SK-N-SH (cell line): ENCODE measurements around the gene CLMN. TPM values are rescaled to one million over a fixed set of nuclear protein-coding genes. Genes with fewer than 3 reads are reported as not detected.

Experiments
- CTCF ChIA-PET: fragments of 300-600, 350-600 bp; formaldehyde crosslinking; extraction: SDS; loops from one replicate; lab custom pipeline; 2021; lab: Yijun Ruan, JAX
- POLR2A ChIA-PET: fragments of 350-600 bp; sonication (Branson Sonifier 250); formaldehyde crosslinking; extraction: SDS; loops from one replicate; lab custom pipeline; 2020; ENCODE audit warnings: antibody characterized with exemption, inconsistent platforms; lab: Yijun Ruan, JAX
- DNase-seq: peaks from one replicate; pipeline ENCODE4 v3.0.0; 2012
- H2AFZ ChIP-seq: fragments of 200-600 bp; sonication (generic); 2 replicates; pipeline ENCODE4 v1.8.1; 2016; ENCODE audit warnings: antibody characterized with exemption, mild to moderate bottlenecking, low read depth
- H3F3A ChIP-seq: fragments of 200-600 bp; sonication (generic); replicated peaks from 2 replicates; pipeline ENCODE3; 2016; ENCODE audit warnings: antibody characterized with exemption, mild to moderate bottlenecking; ENCODE audit not compliant: insufficient read depth
- H3K27ac ChIP-seq, 2 experiments: fragments of 200-500 bp in 1 of 2; fragments of 200-600 bp in 1 of 2; sonication (Bioruptor generic) in 1 of 2; sonication (generic), shearing (Covaris generic) in 1 of 2; 2 replicates each; pipeline versions ENCODE4 v1.5.1 to v1.6.1; 2014 to 2016; ENCODE audit warnings: low read depth in 2 of 2, inconsistent platforms in 1 of 2, low read length in 1 of 2, mild to moderate bottlenecking in 1 of 2, mixed read lengths in 1 of 2
- H3K27me3 ChIP-seq: fragments of 200-600 bp; sonication (generic), shearing (Covaris generic); 2 replicates; pipeline ENCODE4 v1.6.1; 2016; ENCODE audit warnings: mixed run types; ENCODE audit not compliant: insufficient read depth
- H3K36me3 ChIP-seq, 2 experiments: fragments of 200-500 bp in 1 of 2; fragments of 200-600 bp in 1 of 2; sonication (Bioruptor generic) in 1 of 2; sonication (generic) in 1 of 2; replicated peaks in 1 of 2; 2 replicates each; pipeline versions ENCODE3 to v1.5.1; 2014 to 2016; ENCODE audit warnings: low read length in 1 of 2, mild to moderate bottlenecking in 1 of 2; ENCODE audit not compliant: insufficient read depth in 2 of 2, control insufficient read depth in 1 of 2
- H3K4me1 ChIP-seq, 2 experiments: fragments of 200-500 bp in 1 of 2; fragments of 200-600 bp in 1 of 2; sonication (Bioruptor generic) in 1 of 2; sonication (generic), shearing (Covaris generic) in 1 of 2; 2 replicates each; pipeline versions ENCODE4 v1.5.1 to v1.6.1; 2014 to 2016; ENCODE audit warnings: low read depth in 1 of 2, low read length in 1 of 2, mixed run types in 1 of 2; ENCODE audit not compliant: insufficient read depth in 2 of 2, control insufficient read depth in 1 of 2
- H3K4me2 ChIP-seq: fragments of 200-600 bp; sonication (generic), shearing (Covaris generic); 2 replicates; pipeline ENCODE4 v1.6.1; 2017; ENCODE audit warnings: mixed run types
- H3K4me3 ChIP-seq, 2 experiments: fragments of 200-500 bp in 1 of 2; fragments of 200-600 bp in 1 of 2; sonication (Bioruptor generic) in 1 of 2; sonication (generic), shearing (Covaris generic) in 1 of 2; 2 replicates each; pipeline versions ENCODE4 v1.5.1 to v1.8.1; 2014 to 2016; ENCODE audit warnings: low read depth in 2 of 2, inconsistent platforms in 1 of 2, low read length in 1 of 2, mild to moderate bottlenecking in 1 of 2, mixed read lengths in 1 of 2, moderate library complexity in 1 of 2
- H3K79me2 ChIP-seq: fragments of 200-600 bp; sonication (generic); 2 replicates; pipeline ENCODE4 v1.8.1; 2017; ENCODE audit warnings: mild to moderate bottlenecking; ENCODE audit not compliant: insufficient read depth
- H3K9ac ChIP-seq: fragments of 200-600 bp; sonication (generic); 2 replicates; pipeline ENCODE4 v1.6.1; 2017; ENCODE audit warnings: mixed run types
- H3K9me2 ChIP-seq: fragments of 200-600 bp; sonication (generic); 2 replicates; pipeline ENCODE4 v1.6.1; 2017; ENCODE audit warnings: mixed run types
- H3K9me3 ChIP-seq: fragments of 200-600 bp; sonication (generic); 2 replicates; pipeline ENCODE4 v1.6.1; 2017; ENCODE audit warnings: mixed run types, mild to moderate bottlenecking, moderate library complexity
- H4K20me1 ChIP-seq: fragments of 200-600 bp; sonication (generic); 2 replicates; pipeline ENCODE4 v1.6.1; 2017; ENCODE audit warnings: mild to moderate bottlenecking, mixed run types; ENCODE audit not compliant: insufficient read depth
- CTCF ChIP-seq: fragments of 200-600 bp; sonication (generic); IDR thresholded peaks from 2 replicates; pipeline ENCODE4 v1.6.1; 2017; ENCODE audit warnings: antibody characterized with exemption, mild to moderate bottlenecking, moderate library complexity
- ELF1 ChIP-seq: IDR thresholded peaks from 2 replicates; pipeline ENCODE4 v1.4.0; 2012
- EZH2phosphoT487 ChIP-seq: fragments of 200-600 bp; sonication (generic); IDR thresholded peaks from 2 replicates; pipeline ENCODE4 v1.6.1; 2017; ENCODE audit warnings: low read depth, mixed run types, mild to moderate bottlenecking, antibody characterized with exemption, moderate library complexity, borderline replicate concordance
- FOXJ3 ChIP-seq: sonication (generic); formaldehyde crosslinking; IDR thresholded peaks from 2 replicates; pipeline ENCODE4 v1.5.1; 2020; ENCODE audit warnings: mild to moderate bottlenecking, missing genetic modification reagents
- FOXM1 ChIP-seq: IDR thresholded peaks from 2 replicates; pipeline ENCODE4 v1.4.0; 2012; ENCODE audit warnings: low read depth, mild to moderate bottlenecking
- GABPA ChIP-seq: IDR thresholded peaks from 2 replicates; pipeline ENCODE4 v1.4.0; 2012; ENCODE audit warnings: low read depth, mild to moderate bottlenecking
- GATA2 ChIP-seq: sonication (generic); formaldehyde crosslinking; IDR thresholded peaks from 2 replicates; pipeline ENCODE4 v1.5.0; 2020; ENCODE audit warnings: mild to moderate bottlenecking, missing genetic modification reagents
- IRF3 ChIP-seq: fragments of 150-350 bp; IDR thresholded peaks from 2 replicates; pipeline ENCODE4 v1.6.1; 2016; ENCODE audit warnings: mild to moderate bottlenecking, low read depth, low read length
- JUND ChIP-seq: IDR thresholded peaks from 2 replicates; pipeline ENCODE4 v1.4.0; 2012
- MEF2A ChIP-seq: IDR thresholded peaks from 2 replicates; pipeline ENCODE4 v1.4.0; 2012; ENCODE audit warnings: low read depth, borderline replicate concordance
- MXI1 ChIP-seq: IDR thresholded peaks from 2 replicates; pipeline ENCODE4 v1.6.1; 2012; ENCODE audit warnings: mild to moderate bottlenecking, low read depth, low read length, improper control_type of control experiment
- RAD21 ChIP-seq: IDR thresholded peaks from 2 replicates; pipeline ENCODE4 v1.6.1; 2012; ENCODE audit warnings: mild to moderate bottlenecking, low read length
- RCOR1 ChIP-seq: fragments of 150-350 bp; IDR thresholded peaks from 2 replicates; pipeline ENCODE4 v1.6.1; 2017; ENCODE audit warnings: antibody characterized with exemption, low read length
- RXRA ChIP-seq: IDR thresholded peaks from 2 replicates; pipeline ENCODE4 v1.4.0; 2012; ENCODE audit warnings: low read depth, mild to moderate bottlenecking, borderline replicate concordance
- SIN3A ChIP-seq: IDR thresholded peaks from 2 replicates; pipeline ENCODE4 v1.6.1; 2012; ENCODE audit warnings: low read depth, mild to moderate bottlenecking, low read length, moderate library complexity, borderline replicate concordance
- SMC3 ChIP-seq: IDR thresholded peaks from 2 replicates; pipeline ENCODE4 v1.6.1; 2012; ENCODE audit warnings: low read depth, low read length, improper control_type of control experiment
- TAF1 ChIP-seq: IDR thresholded peaks from 2 replicates; pipeline ENCODE4 v1.6.1; 2012; ENCODE audit warnings: low read depth, mild to moderate bottlenecking, low read length, moderate library complexity, borderline replicate concordance
- TCF12 ChIP-seq: IDR thresholded peaks from 2 replicates; pipeline ENCODE4 v1.4.0; 2012
- TEAD4 ChIP-seq: IDR thresholded peaks from 2 replicates; pipeline ENCODE4 v1.4.0; 2012; ENCODE audit warnings: mild to moderate bottlenecking, borderline replicate concordance; ENCODE audit not compliant: insufficient read depth
- YY1 ChIP-seq: IDR thresholded peaks from 2 replicates; pipeline ENCODE4 v1.4.0; 2012; ENCODE audit warnings: low read depth, mild to moderate bottlenecking
- WGBS: methylation state at CpG from one replicate; pipeline ENCODE4 v1.1.6; 2017; ENCODE audit warnings: low lambda C conversion rate; 5-methylcytosine and 5-hydroxymethylcytosine counted together
- polyA plus RNA-seq, 3 experiments: library from polyadenylated mRNA; depleted of rRNA; stranded (reverse); fragments of >200 nt; gene quantifications; 2 replicates each; pipeline ENCODE4 v1.2.3, GENCODE V29; 2012

Gene CLMN
- polyA plus RNA-seq, 1 of the 3 experiments (the other 2 are of a cell fraction) = 1.4 TPM

- H3K9me3 ChIP-seq = no peaks in the 10 kb centered on the region
- peaks cover 2% of the 10 kb centered on the region for H3F3A ChIP-seq
- H3K4me2 ChIP-seq = no peak overlapping the region
- no peaks in the 10 kb centered on the region for H3K9me2 ChIP-seq
- CTCF ChIA-PET = no interaction called here
- no peak overlapping the region for H3K9ac ChIP-seq
- no peak overlapping the region for H3K4me3 ChIP-seq
- no peaks in the 10 kb centered on the region for H4K20me1 ChIP-seq
- H3K79me2 ChIP-seq = no peaks in the 10 kb centered on the region
- H3K36me3 ChIP-seq = no peaks in the 10 kb centered on the region
- WGBS = 91% methylated on average over 4 of the region's 4 CpGs
- no peak overlapping the region for H3K27ac ChIP-seq
- TF ChIP-seq GATA2 (CRISPR knock-in tag) (no peak), RXRA (no peak), TEAD4 (no peak), YY1 (no peak), SMC3 (no peak)
- DNase-seq = no peak
- H2AFZ ChIP-seq = no peak overlapping the region
- no peaks in the 10 kb centered on the region; the same call in 1 of the 2 replicates for H3K27me3 ChIP-seq
- H3K4me1 ChIP-seq = peaks cover 5 to 10% of the 10 kb centered on the region in 2 experiments; a peak in 2 of 4 replicates
- POLR2A ChIA-PET = no interaction called here
Observed at GRCh38 chr14:95322651-95323050, 2.9 kb upstream of the CLMN start.

GRCh38 chr14:95321693-95322455 lies 2.2 kb upstream of the CLMN start:
- Histone ChIP-seq H3K4me2 (no peak overlapping the region), H3F3A (peaks cover 7% of the 10 kb centered on the region), H4K20me1 (no peaks in the 10 kb centered on the region), H3K4me3 (no peak overlapping the region), H3K4me1 (peaks cover 5 to 12% of the 10 kb centered on the region in 2 experiments; a peak in 2 of 4 replicates), H3K79me2 (no peaks in the 10 kb centered on the region), H3K36me3 (no peaks in the 10 kb centered on the region), H3K9me2 (no peaks in the 10 kb centered on the region), H3K9me3 (no peaks in the 10 kb centered on the region), H3K27me3 (no peaks in the 10 kb centered on the region; the same call in 1 of the 2 replicates)
- no peak for DNase-seq
- POLR2A ChIA-PET = interaction anchor here (0.6 kb wide), 1 partner anchor 241 kb away, joined by 3 read pairs; no protein-coding TSS in a partner anchor
- WGBS = 84% methylated on average over 5 of the region's 5 CpGs
- TF ChIP-seq TEAD4 (no peak), MEF2A (no peak), TCF12 (no peak), FOXJ3 (CRISPR knock-in tag) (no peak), RAD21 (no peak), FOXM1 (no peak), GATA2 (CRISPR knock-in tag) (no peak), CTCF (no peak), SMC3 (no peak), EZH2phosphoT487 (no peak), IRF3 (no peak), MXI1 (no peak), JUND (no peak), GABPA (no peak), SIN3A (no peak), TAF1 (no peak), RCOR1 (no peak), ELF1 (no peak)
- TF ChIP-seq, all 33 proteins: peak for 0
- Histone ChIP-seq H3K9ac (no peak overlapping the region), H3K27ac (no peak overlapping the region), H2AFZ (no peak overlapping the region)
- CTCF ChIA-PET = interaction anchor here (1.0 kb wide), 1 partner anchor 110 kb away, joined by 3 read pairs; no protein-coding TSS in a partner anchor
